HepG2 (cell line): Measurements from ENCODE around the gene CDC42BPG. TPM values are rescaled to one million over a fixed set of nuclear protein-coding genes. Genes with fewer than 3 reads are reported as not detected.

Experiments used
- ATF1 ChIP-seq: IDR thresholded peaks from 2 replicates; pipeline ENCODE4 v1.6.1; 2016; ENCODE audit warnings: mild to moderate bottlenecking, control low read depth
- BCL6 ChIP-seq: IDR thresholded peaks from 2 replicates; pipeline ENCODE4 v1.6.1; 2016; ENCODE audit warnings: missing genetic modification reagents, missing compliant biosample characterization
- GABPA ChIP-seq, 2 experiments: IDR thresholded peaks; 2 replicates each; pipeline ENCODE4 v1.6.1; 2011 to 2016; ENCODE audit warnings: low read depth in 2 of 2, low read length in 1 of 2, missing biosample characterization in 1 of 2, missing genetic modification characterization in 1 of 2
- GLI4 ChIP-seq: sonication (generic); formaldehyde crosslinking; IDR thresholded peaks from 2 replicates; pipeline ENCODE4 v1.5.1; 2020; ENCODE audit warnings: missing genetic modification reagents, mild to moderate bottlenecking, moderate library complexity, borderline replicate concordance
- JUNB ChIP-seq: sonication (generic); formaldehyde crosslinking; IDR thresholded peaks from 2 replicates; pipeline ENCODE4 v1.8.0; 2022; ENCODE audit warnings: missing genetic modification reagents, mild to moderate bottlenecking, borderline replicate concordance
- KMT2B ChIP-seq: IDR thresholded peaks from 2 replicates; pipeline ENCODE4 v1.6.1; 2016; ENCODE audit warnings: missing genetic modification reagents, missing compliant biosample characterization
- MAFG ChIP-seq: sonication (generic); formaldehyde crosslinking; IDR thresholded peaks from 2 replicates; pipeline ENCODE4 v1.5.1; 2020; ENCODE audit warnings: mild to moderate bottlenecking, missing genetic modification reagents
- NR3C1 ChIP-seq: sonication (generic); formaldehyde crosslinking; IDR thresholded peaks from 2 replicates; pipeline ENCODE4 v1.4.0; 2020; ENCODE audit warnings: missing genetic modification reagents
- RAD51 ChIP-seq: fragments of 450-650 bp; IDR thresholded peaks from 2 replicates; pipeline ENCODE4 v1.6.1; 2016; ENCODE audit warnings: borderline replicate concordance
- ZFP36L1 ChIP-seq: sonication (generic); formaldehyde crosslinking; IDR thresholded peaks from 2 replicates; pipeline ENCODE4 v1.8.0; 2022; ENCODE audit warnings: mild to moderate bottlenecking, missing genetic modification reagents, moderate library complexity
- ZFYVE20 ChIP-seq: sonication (generic); formaldehyde crosslinking; IDR thresholded peaks from 2 replicates; pipeline ENCODE4 v1.8.0; 2023; ENCODE audit warnings: low read depth, mild to moderate bottlenecking, moderate library complexity, missing genetic modification reagents, borderline replicate concordance
- ZKSCAN5 ChIP-seq: sonication (generic); formaldehyde crosslinking; IDR thresholded peaks from 2 replicates; pipeline ENCODE4 v1.5.1; 2020; ENCODE audit warnings: mild to moderate bottlenecking, missing genetic modification reagents
- ZNF20 ChIP-seq: sonication (generic); formaldehyde crosslinking; IDR thresholded peaks from 2 replicates; pipeline ENCODE4 v1.4.0; 2020; ENCODE audit warnings: mild to moderate bottlenecking, moderate library complexity, missing genetic modification reagents
- ZNF30 ChIP-seq: sonication (generic); formaldehyde crosslinking; IDR thresholded peaks from 2 replicates; pipeline ENCODE4 v1.5.0; 2020; ENCODE audit warnings: mild to moderate bottlenecking, missing genetic modification reagents
- ZNF468 ChIP-seq: sonication (generic); formaldehyde crosslinking; IDR thresholded peaks from 2 replicates; pipeline ENCODE4 v1.8.0; 2022; ENCODE audit warnings: mild to moderate bottlenecking, moderate library complexity, missing genetic modification reagents
- ZNF510 ChIP-seq: sonication (generic); formaldehyde crosslinking; IDR thresholded peaks from 2 replicates; pipeline ENCODE4 v1.4.0; 2020; ENCODE audit warnings: low read depth, mild to moderate bottlenecking, missing genetic modification reagents
- ZNF547 ChIP-seq: sonication (generic); formaldehyde crosslinking; IDR thresholded peaks from 2 replicates; pipeline ENCODE4 v1.5.1; 2020; ENCODE audit warnings: mild to moderate bottlenecking, missing genetic modification reagents
- ZSCAN29 ChIP-seq: sonication (generic); formaldehyde crosslinking; conservative IDR thresholded peaks from 2 replicates; pipeline ENCODE4 v1.4.0; 2020; ENCODE audit warnings: mild to moderate bottlenecking, missing genetic modification reagents
- polyA plus RNA-seq, 8 experiments: library from polyadenylated mRNA; depleted of rRNA in 3 of 8; stranded (reverse) in 7 of 8; unstranded in 1 of 8; fragments of >200 nt; fragmentation: Illumina TruSeq in 4 of 8; extraction: Trizol in 4 of 8; gene quantifications; 2 replicates each; pipeline versions ENCODE4 v1.2.1 to v1.2.3, GENCODE V29; 2011 to 2016; ENCODE audit warnings: low read depth in 4 of 8, missing spikeins in 1 of 8, mixed read lengths in 1 of 8; ENCODE audit not compliant: insufficient read depth in 1 of 8
- total RNA-seq, 5 experiments: library from RNA; depleted of rRNA; stranded (reverse); fragments of >200 nt; fragmentation: Illumina TruSeq; extraction: Trizol; gene quantifications; 2 replicates each; pipeline ENCODE4 v1.2.3, GENCODE V29; 2016; ENCODE audit warnings: low read depth in 1 of 5
- TF ChIP-seq, protein P1 (sequence below): sonication (generic); formaldehyde crosslinking; IDR thresholded peaks from 2 replicates; pipeline ENCODE4 v1.4.0; 2020; ENCODE audit warnings: missing genetic modification reagents
- TF ChIP-seq, protein P2 (sequence below): sonication (generic); formaldehyde crosslinking; IDR thresholded peaks from 2 replicates; pipeline ENCODE4 v1.5.1; 2020; ENCODE audit warnings: mild to moderate bottlenecking, missing genetic modification reagents, borderline replicate concordance
- TF ChIP-seq, protein P3 (sequence below): sonication (generic); formaldehyde crosslinking; IDR thresholded peaks from 2 replicates; pipeline ENCODE4 v1.5.0; 2020; ENCODE audit warnings: missing genetic modification reagents
- TF ChIP-seq, protein P4 (sequence below): sonication (generic); formaldehyde crosslinking; IDR thresholded peaks from 2 replicates; pipeline ENCODE4 v1.4.0; 2020; ENCODE audit warnings: missing genetic modification reagents
- TF ChIP-seq, protein P5 (sequence below): sonication (generic); formaldehyde crosslinking; IDR thresholded peaks from 2 replicates; pipeline ENCODE4 v1.8.0; 2022; ENCODE audit warnings: mild to moderate bottlenecking, missing genetic modification reagents, moderate library complexity

Gene CDC42BPG
- total and polyA plus RNA-seq, 2 of the 13 experiments (the other 11 are each of a cell fraction or from before 2014, with no cell fraction given) = 0.55 to 1.4 TPM

DNA sequence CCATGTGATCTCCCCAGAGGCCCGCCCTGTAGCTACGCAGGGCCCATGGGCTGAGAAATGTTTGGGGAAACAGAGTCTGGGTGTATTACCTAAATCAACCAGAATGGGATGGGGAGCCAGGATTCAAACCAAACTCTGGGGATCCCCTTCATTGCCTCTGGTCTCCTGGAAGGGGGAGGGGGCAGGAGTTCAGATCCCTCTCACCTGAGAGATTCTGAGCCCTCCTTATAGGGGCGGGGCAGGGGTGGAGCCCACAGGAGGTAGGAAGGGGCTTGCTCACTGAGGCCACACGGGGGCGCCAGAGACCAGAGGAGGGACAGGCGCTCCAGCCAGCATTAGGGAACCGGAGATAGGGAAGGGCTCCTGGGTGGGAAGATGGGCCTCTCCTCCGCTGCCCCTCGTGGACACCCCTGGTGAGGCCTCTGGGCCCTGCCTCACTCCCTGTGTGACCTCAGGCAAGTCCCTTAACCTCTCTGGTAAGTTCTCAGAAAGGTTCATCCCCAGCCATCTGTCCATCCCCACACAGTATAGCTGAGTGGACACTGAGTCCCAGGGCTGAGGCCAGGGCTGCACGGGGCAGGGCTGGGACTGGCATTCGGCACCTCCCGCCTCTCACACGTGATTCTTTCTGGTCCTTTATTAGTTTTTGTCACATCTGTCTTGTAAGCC lies 2.7 kb upstream of the CDC42BPG start (continued):
- TF ChIP-seq ZFYVE20 = no peak
- TF ChIP-seq, protein P1, sequence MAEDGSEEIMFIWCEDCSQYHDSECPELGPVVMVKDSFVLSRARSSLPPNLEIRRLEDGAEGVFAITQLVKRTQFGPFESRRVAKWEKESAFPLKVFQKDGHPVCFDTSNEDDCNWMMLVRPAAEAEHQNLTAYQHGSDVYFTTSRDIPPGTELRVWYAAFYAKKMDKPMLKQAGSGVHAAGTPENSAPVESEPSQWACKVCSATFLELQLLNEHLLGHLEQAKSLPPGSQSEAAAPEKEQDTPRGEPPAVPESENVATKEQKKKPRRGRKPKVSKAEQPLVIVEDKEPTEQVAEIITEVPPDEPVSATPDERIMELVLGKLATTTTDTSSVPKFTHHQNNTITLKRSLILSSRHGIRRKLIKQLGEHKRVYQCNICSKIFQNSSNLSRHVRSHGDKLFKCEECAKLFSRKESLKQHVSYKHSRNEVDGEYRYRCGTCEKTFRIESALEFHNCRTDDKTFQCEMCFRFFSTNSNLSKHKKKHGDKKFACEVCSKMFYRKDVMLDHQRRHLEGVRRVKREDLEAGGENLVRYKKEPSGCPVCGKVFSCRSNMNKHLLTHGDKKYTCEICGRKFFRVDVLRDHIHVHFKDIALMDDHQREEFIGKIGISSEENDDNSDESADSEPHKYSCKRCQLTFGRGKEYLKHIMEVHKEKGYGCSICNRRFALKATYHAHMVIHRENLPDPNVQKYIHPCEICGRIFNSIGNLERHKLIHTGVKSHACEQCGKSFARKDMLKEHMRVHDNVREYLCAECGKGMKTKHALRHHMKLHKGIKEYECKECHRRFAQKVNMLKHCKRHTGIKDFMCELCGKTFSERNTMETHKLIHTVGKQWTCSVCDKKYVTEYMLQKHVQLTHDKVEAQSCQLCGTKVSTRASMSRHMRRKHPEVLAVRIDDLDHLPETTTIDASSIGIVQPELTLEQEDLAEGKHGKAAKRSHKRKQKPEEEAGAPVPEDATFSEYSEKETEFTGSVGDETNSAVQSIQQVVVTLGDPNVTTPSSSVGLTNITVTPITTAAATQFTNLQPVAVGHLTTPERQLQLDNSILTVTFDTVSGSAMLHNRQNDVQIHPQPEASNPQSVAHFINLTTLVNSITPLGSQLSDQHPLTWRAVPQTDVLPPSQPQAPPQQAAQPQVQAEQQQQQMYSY = no peak
- TF ChIP-seq, protein P2, sequence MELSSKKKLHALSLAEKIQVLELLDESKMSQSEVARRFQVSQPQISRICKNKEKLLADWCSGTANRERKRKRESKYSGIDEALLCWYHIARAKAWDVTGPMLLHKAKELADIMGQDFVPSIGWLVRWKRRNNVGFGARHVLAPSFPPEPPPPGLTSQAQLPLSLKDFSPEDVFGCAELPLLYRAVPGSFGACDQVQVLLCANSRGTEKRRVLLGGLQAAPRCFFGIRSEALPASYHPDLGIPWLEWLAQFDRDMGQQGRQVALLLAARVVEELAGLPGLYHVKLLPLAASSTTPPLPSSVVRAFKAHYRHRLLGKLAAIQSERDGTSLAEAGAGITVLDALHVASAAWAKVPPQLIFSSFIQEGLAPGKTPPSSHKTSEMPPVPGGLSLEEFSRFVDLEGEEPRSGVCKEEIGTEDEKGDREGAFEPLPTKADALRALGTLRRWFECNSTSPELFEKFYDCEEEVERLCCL = no peak
- TF ChIP-seq, protein P3, sequence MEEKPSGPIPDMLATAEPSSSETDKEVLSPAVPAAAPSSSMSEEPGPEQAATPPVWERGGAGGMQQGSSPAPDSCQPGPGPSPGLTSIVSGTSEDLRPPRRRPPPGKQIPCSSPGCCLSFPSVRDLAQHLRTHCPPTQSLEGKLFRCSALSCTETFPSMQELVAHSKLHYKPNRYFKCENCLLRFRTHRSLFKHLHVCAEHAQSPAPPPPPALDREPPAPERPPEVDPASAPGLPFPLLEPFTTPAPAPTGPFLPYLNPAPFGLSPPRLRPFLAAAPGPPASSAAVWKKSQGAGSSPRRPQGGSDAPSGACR = no peak
- TF ChIP-seq ZFP36L1 (CRISPR knock-in tag) = no peak
- no peak for TF ChIP-seq ZSCAN29 (CRISPR knock-in tag)
- TF ChIP-seq GABPA (IDR thresholded peaks at IDR 0.05; ENCODE audit: low read depth, low read length) = no peak
- TF ChIP-seq GABPA (CRISPR knock-in tag; IDR thresholded peaks at IDR 0.05; ENCODE audit: low read depth) = peak; percentile 31; the same call in 1 of the 2 replicates
- TF ChIP-seq ZNF510 (CRISPR knock-in tag) = no peak
- TF ChIP-seq RAD51 = no peak
- TF ChIP-seq ZNF30 = no peak
- TF ChIP-seq, protein P4, sequence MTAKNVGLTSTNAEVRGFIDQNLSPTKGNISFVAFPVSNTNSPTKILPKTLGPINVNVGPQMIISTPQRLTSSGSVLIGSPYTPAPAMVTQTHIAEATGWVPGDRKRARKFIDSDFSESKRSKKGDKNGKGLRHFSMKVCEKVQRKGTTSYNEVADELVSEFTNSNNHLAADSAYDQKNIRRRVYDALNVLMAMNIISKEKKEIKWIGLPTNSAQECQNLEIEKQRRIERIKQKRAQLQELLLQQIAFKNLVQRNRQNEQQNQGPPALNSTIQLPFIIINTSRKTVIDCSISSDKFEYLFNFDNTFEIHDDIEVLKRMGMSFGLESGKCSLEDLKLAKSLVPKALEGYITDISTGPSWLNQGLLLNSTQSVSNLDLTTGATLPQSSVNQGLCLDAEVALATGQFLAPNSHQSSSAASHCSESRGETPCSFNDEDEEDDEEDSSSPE (CRISPR knock-in tag) = no peak
- no peak for TF ChIP-seq JUNB
- no peak for TF ChIP-seq NR3C1
- no peak for TF ChIP-seq ZNF468 (CRISPR knock-in tag)
- TF ChIP-seq KMT2B = peak; percentile 48; the same call in 1 of the 2 replicates
- no peak for TF ChIP-seq BCL6 (CRISPR knock-in tag)
- TF ChIP-seq, protein P5, sequence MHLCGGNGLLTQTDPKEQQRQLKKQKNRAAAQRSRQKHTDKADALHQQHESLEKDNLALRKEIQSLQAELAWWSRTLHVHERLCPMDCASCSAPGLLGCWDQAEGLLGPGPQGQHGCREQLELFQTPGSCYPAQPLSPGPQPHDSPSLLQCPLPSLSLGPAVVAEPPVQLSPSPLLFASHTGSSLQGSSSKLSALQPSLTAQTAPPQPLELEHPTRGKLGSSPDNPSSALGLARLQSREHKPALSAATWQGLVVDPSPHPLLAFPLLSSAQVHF (CRISPR knock-in tag) = no peak
- TF ChIP-seq ZNF547 (CRISPR knock-in tag) = 0 out of 2 replicates have a peak, but pooled peaks have one; percentile 35
- no peak for TF ChIP-seq ATF1 (CRISPR knock-in tag)
- TF ChIP-seq ZKSCAN5 (CRISPR knock-in tag) = no peak
- no peak for TF ChIP-seq MAFG (CRISPR knock-in tag)
- no peak for TF ChIP-seq ZNF20 (CRISPR knock-in tag)
- no peak for TF ChIP-seq GLI4 (CRISPR knock-in tag)
